Chondrocyte (in vitro differentiated cells): ENCODE data around the gene APEX1. TPM values are rescaled to one million over a fixed set of nuclear protein-coding genes. Genes with fewer than 3 reads are reported as not detected.

ENCODE experiments used
- DNase-seq: peaks from one replicate; pipeline ENCODE4 v3.0.0; 2021; ENCODE audit warnings: mixed read lengths, low spot score
- H3K27ac Mint-ChIP-seq: one replicate; pipeline ENCODE4 v1.8.0; 2021; ENCODE audit warnings: mild to moderate bottlenecking, moderate library complexity, mixed read lengths; ENCODE audit not compliant: unreplicated experiment
- H3K27me3 Mint-ChIP-seq: 2 replicates; pipeline ENCODE4 v1.8.0; 2021; ENCODE audit warnings: low read depth, mixed read lengths
- H3K36me3 Mint-ChIP-seq: 2 replicates; pipeline ENCODE4 v1.8.0; 2021; ENCODE audit warnings: low read depth, mixed read lengths
- H3K4me1 Mint-ChIP-seq: 2 replicates; pipeline ENCODE4 v1.8.0; 2021; ENCODE audit warnings: low read depth, mild to moderate bottlenecking, mixed read lengths
- H3K4me3 Mint-ChIP-seq: one replicate; pipeline ENCODE4 v1.8.0; 2021; ENCODE audit warnings: mild to moderate bottlenecking, moderate library complexity, mixed read lengths; ENCODE audit not compliant: unreplicated experiment
- H3K9me3 Mint-ChIP-seq: 2 replicates; pipeline ENCODE4 v1.8.0; 2021; ENCODE audit warnings: low read depth, mixed read lengths
- total RNA-seq: library from RNA; stranded (reverse); gene quantifications from 3 replicates; pipeline ENCODE4 v1.2.1, GENCODE V29; 2021
- TF ChIP-seq, protein P1 (sequence below): fragments of 200-600 bp; sonication (generic); IDR thresholded peaks from 2 replicates; pipeline ENCODE4 v1.5.0; 2021; ENCODE audit warnings: antibody characterized with exemption, mild to moderate bottlenecking, moderate library complexity

APEX1 gene
- total RNA-seq, 1 donor from 2014 or later = 141 TPM

DNA sequence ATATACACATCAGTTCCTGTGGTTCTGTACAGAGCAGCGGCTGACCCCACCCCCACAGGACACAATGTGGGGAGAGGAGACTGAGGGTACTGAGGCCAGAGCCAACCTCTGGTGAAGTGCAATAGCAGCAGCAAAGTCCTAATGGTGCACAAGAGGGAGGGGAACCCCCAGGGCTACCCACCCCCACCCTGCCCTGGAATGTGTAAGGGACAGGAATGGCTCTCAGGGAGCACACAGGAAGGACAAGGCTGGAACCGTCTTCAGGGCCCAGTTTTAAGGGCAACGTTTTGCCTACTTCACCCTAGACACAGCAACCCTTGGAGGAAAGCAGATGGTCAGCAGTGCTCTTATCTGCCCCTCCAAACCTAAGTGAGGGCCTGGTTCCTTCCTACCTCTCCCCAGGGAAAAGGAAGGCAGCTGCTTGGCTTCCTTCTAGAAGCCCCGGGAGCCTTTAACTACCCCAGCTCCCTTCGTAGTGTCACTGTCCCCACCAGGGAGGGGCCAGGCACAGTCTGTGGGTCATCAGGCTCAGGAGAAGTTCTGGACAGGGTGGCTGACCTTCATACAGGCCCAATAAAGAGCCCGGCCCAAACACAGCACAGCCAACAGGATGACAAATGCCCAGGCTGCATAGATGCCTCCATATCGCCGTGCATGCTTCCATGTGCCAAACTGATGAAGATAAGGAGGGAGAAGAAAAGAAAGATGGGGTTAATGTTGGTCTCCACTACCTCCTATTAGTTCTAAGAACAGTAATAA lies 3.2 kb downstream of the APEX1 start:
- Mint-ChIP-seq H3K4me1 (peaks cover 31% of the 10 kb centered on the region), H3K27ac (peak overlapping the region; percentile 73), H3K4me3 (no peak overlapping the region)

DNA sequence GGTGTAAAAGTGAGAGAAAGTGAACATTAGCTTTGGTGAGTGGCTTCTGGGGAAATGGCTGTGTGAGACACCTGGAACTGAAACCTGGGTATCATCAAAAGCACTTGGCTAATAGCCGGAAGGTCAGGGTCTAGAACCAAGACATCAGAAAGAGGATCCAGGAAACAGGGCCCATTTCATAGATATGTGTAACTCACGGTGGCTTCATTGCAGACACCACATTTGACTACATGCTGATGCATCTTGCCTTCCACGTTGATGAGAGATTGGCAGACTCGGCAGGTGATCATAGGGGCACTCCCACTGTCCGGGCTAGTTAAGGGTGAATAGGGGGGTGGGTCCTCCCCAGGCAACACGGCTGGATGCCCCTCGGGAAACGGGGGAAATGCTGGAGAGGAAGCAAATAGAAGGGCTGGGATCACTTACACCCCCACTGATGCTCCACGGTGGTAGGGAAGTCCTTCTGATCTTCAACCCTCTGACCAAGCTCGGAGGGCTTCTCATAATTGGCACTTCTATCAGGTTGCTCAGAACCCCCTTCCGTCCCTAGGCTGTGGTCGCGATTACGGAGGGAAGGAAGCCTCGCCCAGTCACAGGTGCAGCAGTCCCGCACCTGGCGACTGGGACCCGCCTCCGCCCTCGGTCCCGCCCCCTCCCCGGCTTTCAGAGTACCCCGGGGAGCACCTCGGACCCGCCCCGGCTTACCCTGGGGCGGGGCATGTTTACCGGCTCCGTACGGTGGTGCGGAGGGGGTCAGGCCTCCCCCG lies 5.6 kb downstream of the APEX1 start:
- H3K4me1 Mint-ChIP-seq = peaks cover 31% of the 10 kb centered on the region
- no peaks in the 10 kb centered on the region for H3K27me3 Mint-ChIP-seq
- H3K36me3 Mint-ChIP-seq = peaks cover 12% of the 10 kb centered on the region
- H3K9me3 Mint-ChIP-seq = no peaks in the 10 kb centered on the region
- H3K27ac Mint-ChIP-seq = peak overlapping the region; percentile 97
- no peak for DNase-seq
- TF ChIP-seq, protein P1, sequence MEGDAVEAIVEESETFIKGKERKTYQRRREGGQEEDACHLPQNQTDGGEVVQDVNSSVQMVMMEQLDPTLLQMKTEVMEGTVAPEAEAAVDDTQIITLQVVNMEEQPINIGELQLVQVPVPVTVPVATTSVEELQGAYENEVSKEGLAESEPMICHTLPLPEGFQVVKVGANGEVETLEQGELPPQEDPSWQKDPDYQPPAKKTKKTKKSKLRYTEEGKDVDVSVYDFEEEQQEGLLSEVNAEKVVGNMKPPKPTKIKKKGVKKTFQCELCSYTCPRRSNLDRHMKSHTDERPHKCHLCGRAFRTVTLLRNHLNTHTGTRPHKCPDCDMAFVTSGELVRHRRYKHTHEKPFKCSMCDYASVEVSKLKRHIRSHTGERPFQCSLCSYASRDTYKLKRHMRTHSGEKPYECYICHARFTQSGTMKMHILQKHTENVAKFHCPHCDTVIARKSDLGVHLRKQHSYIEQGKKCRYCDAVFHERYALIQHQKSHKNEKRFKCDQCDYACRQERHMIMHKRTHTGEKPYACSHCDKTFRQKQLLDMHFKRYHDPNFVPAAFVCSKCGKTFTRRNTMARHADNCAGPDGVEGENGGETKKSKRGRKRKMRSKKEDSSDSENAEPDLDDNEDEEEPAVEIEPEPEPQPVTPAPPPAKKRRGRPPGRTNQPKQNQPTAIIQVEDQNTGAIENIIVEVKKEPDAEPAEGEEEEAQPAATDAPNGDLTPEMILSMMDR = no peak
- peak overlapping the region; percentile 86 for H3K4me3 Mint-ChIP-seq

More for the DNA sequence above, 3.2 kb downstream of the APEX1 start:
- TF ChIP-seq, protein P1 = no peak
- Mint-ChIP-seq H3K27me3 (no peaks in the 10 kb centered on the region), H3K36me3 (peaks cover 12% of the 10 kb centered on the region), H3K9me3 (no peaks in the 10 kb centered on the region)
- no peak for DNase-seq

DNA sequence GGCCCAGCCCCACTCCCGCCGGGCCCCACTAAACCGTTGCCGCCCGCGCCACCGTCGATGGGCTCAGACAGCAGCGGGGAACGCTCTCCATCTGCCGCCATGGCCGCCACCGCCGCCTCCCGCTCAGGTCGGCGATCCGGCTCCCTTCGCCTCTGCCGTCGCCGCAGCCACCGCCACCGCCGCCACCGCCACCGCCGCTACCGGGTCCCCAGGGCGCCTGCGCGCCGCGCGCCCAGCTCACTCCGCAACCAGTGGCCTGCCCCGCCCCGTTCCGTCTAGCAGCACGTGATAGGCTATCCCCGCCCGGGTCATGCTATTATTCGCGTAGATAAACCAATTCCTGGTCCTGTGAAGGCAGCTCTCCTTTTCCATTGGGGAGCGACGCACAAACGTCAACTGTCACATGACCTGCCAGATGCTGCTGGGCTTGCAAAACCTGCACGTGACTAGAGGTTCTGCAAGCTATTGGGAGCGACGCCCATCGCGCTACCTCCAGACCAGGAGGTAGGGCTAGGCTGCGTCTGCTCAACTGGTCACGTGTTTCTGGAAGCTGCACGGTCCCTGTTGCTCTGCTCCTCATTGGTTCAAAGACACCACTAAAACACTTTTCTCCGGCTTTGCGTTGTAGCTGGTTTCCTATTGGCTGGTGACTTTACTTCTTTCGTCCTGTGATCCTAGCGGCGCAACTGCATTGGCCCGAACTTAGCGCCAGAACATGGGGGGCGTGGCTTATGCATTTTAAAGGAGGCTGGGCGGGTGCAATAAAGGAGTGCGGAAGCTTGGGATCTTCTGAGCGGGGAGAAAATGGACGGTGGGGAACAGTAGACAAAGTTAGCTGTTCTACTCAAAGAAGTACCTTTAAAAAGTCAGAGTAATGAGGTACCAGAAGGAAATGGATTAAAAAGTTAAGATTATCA lies 6.5 kb downstream of the APEX1 start, which contains the start of gene PIP4P1:
TSS of gene PIP4P1 (minus strand) at position 210 of the 917 bp plus-strand sequence. CDS start at position 101, 109 bp downstream.
- Mint-ChIP-seq H3K4me1 (peaks cover 31% of the 10 kb centered on the region), H3K36me3 (peaks cover 12% of the 10 kb centered on the region), H3K9me3 (no peaks in the 10 kb centered on the region), H3K4me3 (peak within 1 kb of the TSS; percentile 86), H3K27me3 (peaks cover 1% of the 10 kb centered on the region), H3K27ac (peak within 1 kb of the TSS; percentile 97)
- DNase-seq = peak; percentile 99
- TF ChIP-seq, protein P1 = no peak

DNA sequence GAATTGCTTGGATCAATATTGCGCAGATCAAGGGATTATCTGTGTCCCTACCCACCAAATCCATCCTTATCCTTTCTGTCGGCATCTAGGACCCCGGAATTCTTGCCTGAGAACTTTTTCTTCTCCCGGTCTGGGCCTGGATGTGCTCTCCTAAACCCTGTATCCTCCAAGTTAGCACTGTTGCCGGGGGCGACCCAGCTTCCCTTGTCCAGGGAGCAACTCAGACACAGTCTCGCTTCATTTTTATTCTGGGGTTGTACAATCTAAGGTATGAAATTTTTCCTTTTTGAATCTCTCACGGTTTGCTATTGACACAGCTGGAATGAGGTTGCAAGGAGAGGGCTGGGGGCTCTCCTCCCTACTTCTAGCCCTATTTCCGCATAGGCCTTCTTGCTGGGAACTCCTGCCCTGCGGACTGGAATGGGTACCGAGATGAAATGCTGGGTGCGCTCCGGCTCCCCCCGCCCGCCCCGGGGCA lies 13.8 kb downstream of the APEX1 start:
- H3K9me3 Mint-ChIP-seq = no peaks in the 10 kb centered on the region
- TF ChIP-seq, protein P1 = no peak
- H3K4me1 Mint-ChIP-seq = peaks cover 26% of the 10 kb centered on the region
- peak overlapping the region; percentile 99 for H3K4me3 Mint-ChIP-seq
- DNase-seq = no peak
- H3K27ac Mint-ChIP-seq = peak overlapping the region; percentile 98
- peaks cover 7% of the 10 kb centered on the region for H3K36me3 Mint-ChIP-seq
- H3K27me3 Mint-ChIP-seq = peaks cover 3% of the 10 kb centered on the region
